Erythroblast (primary cell): ENCODE data around the gene PRR35.
A peak's percentile ranks its signal among the peaks of the same experiment; 100 is the strongest.

Source experiments
- DNase-seq, 2 experiments: peaks; one replicate each; lab custom pipeline; 2025; lab: John Stamatoyannopoulos, UW
- GATA1 ChIP-seq: IDR thresholded peaks from 2 replicates; pipeline ENCODE4 v1.6.1; 2011; ENCODE audit warnings: low read depth, mild to moderate bottlenecking, control low read depth, low read length, moderate library complexity
- POLR2A ChIP-seq: IDR thresholded peaks from 2 replicates; pipeline ENCODE4 v1.6.1; 2011; ENCODE audit warnings: mild to moderate bottlenecking, low read length

PRR35 gene

GRCh38 chr16:560204-560700 lies at the start of gene PRR35:
TSS of gene PRR35 (plus strand) at chr16:560394. CDS start at chr16:563295, 2,901 bp downstream.
- TF ChIP-seq GATA1 = no peak
- no peak for TF ChIP-seq POLR2A
- no peak for DNase-seq

- DNase-seq = no peak
- TF ChIP-seq POLR2A (no peak), GATA1 (no peak)
Observed at GRCh38 chr16:512802-513201, 47.4 kb upstream of the PRR35 start.

- TF ChIP-seq POLR2A (no peak), GATA1 (no peak)
- no peak for DNase-seq
Observed at GRCh38 chr16:513950-514349, 46.2 kb upstream of the PRR35 start.

- TF ChIP-seq GATA1 (no peak), POLR2A (no peak)
- DNase-seq = no peak
Observed at GRCh38 chr16:515175-515938, 44.8 kb upstream of the PRR35 start.

- TF ChIP-seq GATA1 (no peak), POLR2A (no peak)
Observed at GRCh38 chr16:515939-516226, 44.3 kb upstream of the PRR35 start.

GRCh38 chr16:516301-516700 lies 43.9 kb upstream of the PRR35 start:
- DNase-seq = peak; percentile 38 to 84

More at GRCh38 chr16:515939-516226, 44.3 kb upstream of the PRR35 start:
- DNase-seq = no peak

GRCh38 chr16:518858-519257 lies 41.3 kb upstream of the PRR35 start:
- no peak for DNase-seq
- TF ChIP-seq GATA1 (no peak), POLR2A (no peak)

More at GRCh38 chr16:516301-516700, 43.9 kb upstream of the PRR35 start:
- no peak for TF ChIP-seq GATA1
- no peak for TF ChIP-seq POLR2A

GRCh38 chr16:519425-519824 lies 40.8 kb upstream of the PRR35 start:
- TF ChIP-seq GATA1 (no peak), POLR2A (no peak)
- DNase-seq = no peak

GRCh38 chr16:519841-520687 lies 40.1 kb upstream of the PRR35 start:
- no peak for DNase-seq
- no peak for TF ChIP-seq GATA1
- TF ChIP-seq POLR2A = peak; percentile 32

- TF ChIP-seq GATA1 (no peak), POLR2A (peak; percentile 21)
- DNase-seq = no peak
Observed at GRCh38 chr16:520847-521246, 39.3 kb upstream of the PRR35 start.

GRCh38 chr16:521381-522210 lies 38.6 kb upstream of the PRR35 start:
- TF ChIP-seq POLR2A = no peak
- no peak for TF ChIP-seq GATA1
- no peak for DNase-seq

- DNase-seq = no peak
- no peak for TF ChIP-seq GATA1
- TF ChIP-seq POLR2A = no peak
Observed at GRCh38 chr16:522320-523096, 37.7 kb upstream of the PRR35 start.
